HepG2 (cell line): ENCODE data around the gene KRTAP10-9. TPM values are rescaled to one million over a fixed set of nuclear protein-coding genes. Genes with fewer than 3 reads are reported as not detected.
"Not testable (repeated sequence)": the region's sequence is repeated elsewhere in the genome, so short reads cannot be mapped to it uniquely, and the experiment has no call there.

Experiments
- ATAC-seq: fragments of 200-7000 bp; cut with Tn5 transposase; 3 replicates; pipeline ENCODE4 v1.9.1; 2020; ENCODE audit warnings: mild to moderate bottlenecking, moderate library complexity
- BruUV-seq: library from RNA; stranded (reverse); fragments of 400-500 nt; replicated peaks from 2 replicates; lab custom pipeline; 2021; lab: Mats Ljungman, UMichigan
- CTCF ChIA-PET: fragments of 300-600 bp; formaldehyde crosslinking; extraction: SDS; loops from one replicate; lab custom pipeline; 2021; ENCODE audit warnings: low total read pairs, inconsistent platforms, low intra/inter-chr PET ratio; lab: Yijun Ruan, JAX
- POLR2A ChIA-PET: fragments of 350-600 bp; sonication (Branson Sonifier 250); formaldehyde crosslinking; loops from one replicate; lab custom pipeline; 2020; ENCODE audit warnings: antibody characterized with exemption, inconsistent platforms; lab: Yijun Ruan, JAX
- DNase-seq: peaks from one replicate; pipeline ENCODE4 v3.0.0-alpha.2; 2015; ENCODE audit warnings: low spot score
- FAIRE-seq: peaks from 3 replicates; lab custom pipeline; 2011; peaks lifted over from hg19 to GRCh38; lab: Jason Lieb, UNC
- H2AFZ ChIP-seq: one replicate; pipeline ENCODE4 v1.6.1; 2011; ENCODE audit warnings: low read length, inconsistent platforms
- H3K27ac ChIP-seq: fragments of 300-600 bp; 3 replicates; pipeline ENCODE4 v1.8.0; 2011; ENCODE audit warnings: mixed run types, mild to moderate bottlenecking, mixed read lengths, low read length, inconsistent platforms; ENCODE audit not compliant: insufficient read depth; ENCODE audit errors: extremely low read length
- H3K27me3 ChIP-seq, 2 experiments: fragments of 200-600 bp in 1 of 2; 2 replicates in 1 of 2; 3 replicates in 1 of 2; pipeline versions ENCODE4 v1.6.0 to v1.8.0; 2011; ENCODE audit warnings: low read length in 2 of 2, mild to moderate bottlenecking in 2 of 2, moderate library complexity in 2 of 2, inconsistent platforms in 1 of 2; ENCODE audit not compliant: insufficient read depth in 2 of 2, control insufficient read depth in 1 of 2
- H3K36me3 ChIP-seq, 2 experiments: fragments of 200-600 bp in 1 of 2; replicated peaks in 1 of 2; 2 replicates in 1 of 2; 3 replicates in 1 of 2; pipeline versions ENCODE4 v1.5.1 to v1.8.0; 2011; ENCODE audit warnings: low read length in 2 of 2, inconsistent platforms in 1 of 2; ENCODE audit not compliant: insufficient read depth in 2 of 2, control insufficient read depth in 1 of 2
- H3K4me1 ChIP-seq: 2 replicates; pipeline ENCODE4 v1.5.1; 2012; ENCODE audit warnings: low read length, inconsistent platforms; ENCODE audit not compliant: insufficient read depth
- H3K4me2 ChIP-seq: 2 replicates; pipeline ENCODE4 v1.6.0; 2011; ENCODE audit warnings: low read depth, low read length, inconsistent platforms
- H3K4me3 ChIP-seq, 3 experiments: fragments of 200-600 bp in 1 of 3; sonication (generic), shearing (Covaris generic) in 1 of 3; replicated peaks in 1 of 3; 2 replicates each; pipeline ENCODE4 v1.5.1; 2011 to 2016; ENCODE audit warnings: low read length in 3 of 3, inconsistent platforms in 2 of 3, low read depth in 2 of 3, mild to moderate bottlenecking in 2 of 3, control low read depth in 1 of 3, mixed read lengths in 1 of 3; ENCODE audit not compliant: insufficient read depth in 1 of 3
- H3K79me2 ChIP-seq: one replicate; pipeline ENCODE4 v1.6.1; 2011; ENCODE audit warnings: low read length, inconsistent platforms; ENCODE audit not compliant: insufficient read depth
- H3K9ac ChIP-seq: 2 replicates; pipeline ENCODE4 v1.6.0; 2011; ENCODE audit warnings: mild to moderate bottlenecking, low read depth, low read length, inconsistent platforms; ENCODE audit not compliant: insufficient read depth
- H3K9me3 ChIP-seq: 2 replicates; pipeline ENCODE4 v1.5.1; 2012; ENCODE audit warnings: mild to moderate bottlenecking, low read length
- H4K20me1 ChIP-seq: 2 replicates; pipeline ENCODE4 v1.6.0; 2011; ENCODE audit warnings: inconsistent platforms, mild to moderate bottlenecking, low read length, moderate library complexity; ENCODE audit not compliant: insufficient read depth
- MIXL1 ChIP-seq: IDR thresholded peaks from 2 replicates; pipeline ENCODE4 v1.6.1; 2016
- MTF2 ChIP-seq: sonication (generic); formaldehyde crosslinking; IDR thresholded peaks from 2 replicates; pipeline ENCODE4 v1.5.0; 2020; ENCODE audit warnings: missing genetic modification reagents, borderline replicate concordance
- TAF15 ChIP-seq: fragments of 200-400 bp; formaldehyde crosslinking; IDR thresholded peaks from one replicate; pipeline ENCODE4 v1.6.1; 2018; ENCODE audit warnings: mild to moderate bottlenecking, low read depth, low read length; ENCODE audit not compliant: poor library complexity, severe bottlenecking
- TARDBP ChIP-seq: sonication (generic); formaldehyde crosslinking; IDR thresholded peaks from 2 replicates; pipeline ENCODE4 v1.8.0; 2022; ENCODE audit warnings: mild to moderate bottlenecking, missing genetic modification reagents
- ZBTB46 ChIP-seq: sonication (generic); formaldehyde crosslinking; IDR thresholded peaks from 2 replicates; pipeline ENCODE4 v1.4.0; 2020; ENCODE audit warnings: mild to moderate bottlenecking, missing genetic modification reagents, borderline replicate concordance
- WGBS: methylation state at CpG from one replicate; pipeline ENCODE4 v1.1.6; 2017; ENCODE audit warnings: low lambda C conversion rate; 5-methylcytosine and 5-hydroxymethylcytosine counted together
- in situ Hi-C: cut with HindIII; loops from 2 replicates; pipeline ENCODE4 v1.10.0; 2017; ENCODE audit warnings: low pct_unique_long_range_greater_than_20kb; ENCODE audit not compliant: extremely low pct_ligation_motif_present
- intact Hi-C: fragments of 100-400 bp; cut with micrococcal nuclease; formaldehyde crosslinking; loops from one replicate; pipeline ENCODE4 v1.10.0; 2022; ENCODE audit not compliant: unreplicated experiment
- polyA plus RNA-seq, 8 experiments: library from polyadenylated mRNA; depleted of rRNA in 3 of 8; stranded (reverse) in 7 of 8; unstranded in 1 of 8; fragments of >200 nt; fragmentation: Illumina TruSeq in 4 of 8; extraction: Trizol in 4 of 8; gene quantifications; 2 replicates each; pipeline versions ENCODE4 v1.2.1 to v1.2.3, GENCODE V29; 2011 to 2016; ENCODE audit warnings: low read depth in 4 of 8, missing spikeins in 1 of 8, mixed read lengths in 1 of 8; ENCODE audit not compliant: insufficient read depth in 1 of 8
- total RNA-seq, 5 experiments: library from RNA; depleted of rRNA; stranded (reverse); fragments of >200 nt; fragmentation: Illumina TruSeq; extraction: Trizol; gene quantifications; 2 replicates each; pipeline ENCODE4 v1.2.3, GENCODE V29; 2016; ENCODE audit warnings: low read depth in 1 of 5

Gene KRTAP10-9
- total and polyA plus RNA-seq, 2 of the 13 experiments (the other 11 are each of a cell fraction or from before 2014, with no cell fraction given), result not detected

DNA sequence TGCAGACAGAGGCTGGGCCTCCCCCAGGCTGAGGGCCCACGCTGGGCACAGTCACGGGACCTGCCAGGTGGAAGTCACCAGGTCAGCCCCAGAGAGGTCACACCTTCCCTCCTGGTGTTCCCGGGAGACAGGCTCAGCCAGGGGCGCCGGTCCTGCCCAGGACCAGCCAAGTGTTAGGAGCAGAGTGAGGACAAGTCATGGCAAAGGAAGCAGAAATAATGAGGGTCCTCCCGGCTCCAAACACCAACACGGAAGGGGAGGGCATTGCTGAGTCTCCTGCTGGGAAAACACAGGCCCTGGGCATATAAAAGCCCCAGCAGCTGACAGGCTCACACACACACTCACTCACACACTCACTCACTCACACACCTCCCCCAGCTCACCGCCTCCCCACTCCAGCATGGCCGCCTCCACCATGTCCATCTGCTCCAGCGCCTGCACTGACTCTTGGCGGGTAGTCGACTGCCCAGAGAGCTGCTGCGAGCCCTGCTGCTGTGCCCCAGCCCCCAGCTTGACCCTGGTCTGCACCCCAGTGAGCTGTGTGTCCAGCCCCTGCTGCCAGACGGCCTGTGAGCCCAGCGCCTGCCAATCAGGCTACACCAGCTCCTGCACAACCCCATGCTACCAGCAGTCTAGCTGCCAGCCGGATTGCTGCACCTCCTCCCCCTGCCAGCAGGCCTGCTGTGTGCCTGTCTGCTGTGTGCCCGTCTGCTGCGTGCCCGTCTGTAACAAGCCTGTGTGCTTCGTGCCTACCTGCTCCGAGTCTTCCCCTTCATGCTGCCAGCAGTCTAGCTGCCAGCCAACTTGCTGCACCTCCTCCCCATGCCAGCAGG lies 10.3 kb downstream of the KRTAP10-9 start, which contains the start of gene KRTAP10-10 (continued):
- TF ChIP-seq ZBTB46 (CRISPR knock-in tag) (no peak), TARDBP (no peak), TAF15 (no peak), MTF2 (CRISPR knock-in tag) (no peak), MIXL1 (CRISPR knock-in tag) (no peak)

- H2AFZ ChIP-seq, BruUV-seq, in situ Hi-C loops, H3K4me1 ChIP-seq, H3K27me3 ChIP-seq, H3K36me3 ChIP-seq, H3K9me3 ChIP-seq, H3K9ac ChIP-seq, H3K4me3 ChIP-seq, H3K27ac ChIP-seq, CTCF ChIA-PET, DNase-seq, H4K20me1 ChIP-seq, POLR2A ChIA-PET, H3K79me2 ChIP-seq, H3K4me2 ChIP-seq, FAIRE-seq: not testable (repeated sequence)
- intact Hi-C loops, result loop anchor here (10.0 kb wide), 1 partner anchor 57 kb away; the partner anchor contains the start of gene KRTAP10-12
- ATAC-seq, result peak; percentile 84
- 10% methylated on average over 2 of the region's 12 CpGs for WGBS
These were observed 11.0 kb downstream of the KRTAP10-9 start for GRCh38 chr21:44637851-44638348.

- POLR2A ChIA-PET, H3K27me3 ChIP-seq, FAIRE-seq, H2AFZ ChIP-seq, in situ Hi-C loops, ATAC-seq, H3K4me2 ChIP-seq, H4K20me1 ChIP-seq, H3K4me3 ChIP-seq, H3K79me2 ChIP-seq, H3K27ac ChIP-seq, H3K4me1 ChIP-seq, H3K36me3 ChIP-seq, H3K9me3 ChIP-seq, DNase-seq, CTCF ChIA-PET, BruUV-seq, H3K9ac ChIP-seq: not testable (repeated sequence)
- WGBS, result 42% methylated on average over 10 of the region's 21 CpGs
- intact Hi-C loops, result loop anchor here (10.0 kb wide), 1 partner anchor 56 kb away; the partner anchor contains the start of gene KRTAP10-12
These were observed 11.8 kb downstream of the KRTAP10-9 start for GRCh38 chr21:44638506-44639330.
